DOHH2 (cell line): ENCODE data around the gene B4GALT5.

Source experiments
- H3F3A ChIP-seq: fragments of 200-600 bp; sonication (generic), shearing (Covaris generic); 2 replicates; pipeline ENCODE4 v1.6.0; 2016; ENCODE audit warnings: antibody characterized with exemption, mild to moderate bottlenecking; ENCODE audit not compliant: control insufficient read depth, insufficient read depth
- H3K27ac ChIP-seq: fragments of 200-600 bp; sonication (generic); 2 replicates; pipeline ENCODE4 v1.5.1; 2014; ENCODE audit warnings: low read depth, mild to moderate bottlenecking, low read length, moderate library complexity
- H3K27me3 ChIP-seq: fragments of 200-600 bp; sonication (generic); 2 replicates; pipeline ENCODE4 v1.6.1; 2014; ENCODE audit warnings: mild to moderate bottlenecking, low read length, mixed read lengths; ENCODE audit not compliant: control insufficient read depth
- H3K36me3 ChIP-seq: fragments of 200-600 bp; sonication (generic); 2 replicates; pipeline ENCODE4 v1.6.1; 2014; ENCODE audit warnings: mild to moderate bottlenecking, low read length, moderate library complexity, mixed read lengths; ENCODE audit not compliant: control insufficient read depth
- H3K4me1 ChIP-seq: fragments of 200-600 bp; sonication (generic); 2 replicates; pipeline ENCODE4 v1.6.1; 2014; ENCODE audit warnings: mild to moderate bottlenecking, low read length, mixed read lengths; ENCODE audit not compliant: control insufficient read depth
- H3K4me2 ChIP-seq: fragments of 200-600 bp; sonication (generic); 2 replicates; pipeline ENCODE4 v1.6.0; 2014; ENCODE audit warnings: mild to moderate bottlenecking, low read length, moderate library complexity
- H3K4me3 ChIP-seq: fragments of 200-600 bp; sonication (generic); 2 replicates; pipeline ENCODE4 v1.5.1; 2014; ENCODE audit warnings: mild to moderate bottlenecking, low read length, mixed read lengths
- H3K79me2 ChIP-seq: fragments of 200-600 bp; sonication (generic); 2 replicates; pipeline ENCODE4 v1.6.1; 2014; ENCODE audit warnings: mild to moderate bottlenecking, low read length, mixed read lengths; ENCODE audit not compliant: control insufficient read depth
- H3K9me2 ChIP-seq: fragments of 200-600 bp; sonication (generic); replicated peaks from 2 replicates; pipeline ENCODE4 v1.6.1; 2014; ENCODE audit warnings: mild to moderate bottlenecking, low read length, mixed read lengths; ENCODE audit not compliant: control insufficient read depth
- H3K9me3 ChIP-seq: fragments of 200-600 bp; sonication (generic); 2 replicates; pipeline ENCODE4 v1.6.1; 2014; ENCODE audit warnings: antibody characterized with exemption, low read length, mixed read lengths; ENCODE audit not compliant: control insufficient read depth, insufficient read depth
- H4K20me1 ChIP-seq: fragments of 200-600 bp; sonication (generic); 2 replicates; pipeline ENCODE4 v1.6.0; 2014; ENCODE audit warnings: low read depth, mild to moderate bottlenecking, antibody characterized with exemption, low read length, moderate library complexity; ENCODE audit not compliant: control insufficient read depth, insufficient read depth
- EZH2phosphoT487 ChIP-seq: fragments of 200-600 bp; sonication (generic); IDR thresholded peaks from 2 replicates; pipeline ENCODE4 v1.6.1; 2017; ENCODE audit warnings: borderline replicate concordance, mild to moderate bottlenecking, antibody characterized with exemption, low read length, moderate library complexity, mixed read lengths
- TF ChIP-seq, protein P1 (sequence below): fragments of 200-600 bp; sonication (generic); IDR thresholded peaks from one replicate; pipeline ENCODE4 v1.5.1; 2014; ENCODE audit warnings: antibody characterized with exemption, mild to moderate bottlenecking, low read depth, low read length; ENCODE audit not compliant: poor library complexity, severe bottlenecking

B4GALT5 gene

GRCh38 chr20:49610691-49611538 lies 102.8 kb downstream of the B4GALT5 start:
- Histone ChIP-seq H3K36me3 (no peaks in the 10 kb centered on the region), H3K9me2 (no peaks in the 10 kb centered on the region), H3K4me2 (peak overlapping the region; percentile 49), H3K27ac (no peak overlapping the region), H3K9me3 (no peaks in the 10 kb centered on the region), H3K79me2 (no peaks in the 10 kb centered on the region), H4K20me1 (no peaks in the 10 kb centered on the region), H3K4me3 (peak overlapping the region; percentile 20), H3K27me3 (peaks cover 7% of the 10 kb centered on the region), H3F3A (no peaks in the 10 kb centered on the region), H3K4me1 (peaks cover 21% of the 10 kb centered on the region)
- TF ChIP-seq, protein P1, sequence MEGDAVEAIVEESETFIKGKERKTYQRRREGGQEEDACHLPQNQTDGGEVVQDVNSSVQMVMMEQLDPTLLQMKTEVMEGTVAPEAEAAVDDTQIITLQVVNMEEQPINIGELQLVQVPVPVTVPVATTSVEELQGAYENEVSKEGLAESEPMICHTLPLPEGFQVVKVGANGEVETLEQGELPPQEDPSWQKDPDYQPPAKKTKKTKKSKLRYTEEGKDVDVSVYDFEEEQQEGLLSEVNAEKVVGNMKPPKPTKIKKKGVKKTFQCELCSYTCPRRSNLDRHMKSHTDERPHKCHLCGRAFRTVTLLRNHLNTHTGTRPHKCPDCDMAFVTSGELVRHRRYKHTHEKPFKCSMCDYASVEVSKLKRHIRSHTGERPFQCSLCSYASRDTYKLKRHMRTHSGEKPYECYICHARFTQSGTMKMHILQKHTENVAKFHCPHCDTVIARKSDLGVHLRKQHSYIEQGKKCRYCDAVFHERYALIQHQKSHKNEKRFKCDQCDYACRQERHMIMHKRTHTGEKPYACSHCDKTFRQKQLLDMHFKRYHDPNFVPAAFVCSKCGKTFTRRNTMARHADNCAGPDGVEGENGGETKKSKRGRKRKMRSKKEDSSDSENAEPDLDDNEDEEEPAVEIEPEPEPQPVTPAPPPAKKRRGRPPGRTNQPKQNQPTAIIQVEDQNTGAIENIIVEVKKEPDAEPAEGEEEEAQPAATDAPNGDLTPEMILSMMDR: peak; percentile 99
- TF ChIP-seq EZH2phosphoT487: no peak

DNA sequence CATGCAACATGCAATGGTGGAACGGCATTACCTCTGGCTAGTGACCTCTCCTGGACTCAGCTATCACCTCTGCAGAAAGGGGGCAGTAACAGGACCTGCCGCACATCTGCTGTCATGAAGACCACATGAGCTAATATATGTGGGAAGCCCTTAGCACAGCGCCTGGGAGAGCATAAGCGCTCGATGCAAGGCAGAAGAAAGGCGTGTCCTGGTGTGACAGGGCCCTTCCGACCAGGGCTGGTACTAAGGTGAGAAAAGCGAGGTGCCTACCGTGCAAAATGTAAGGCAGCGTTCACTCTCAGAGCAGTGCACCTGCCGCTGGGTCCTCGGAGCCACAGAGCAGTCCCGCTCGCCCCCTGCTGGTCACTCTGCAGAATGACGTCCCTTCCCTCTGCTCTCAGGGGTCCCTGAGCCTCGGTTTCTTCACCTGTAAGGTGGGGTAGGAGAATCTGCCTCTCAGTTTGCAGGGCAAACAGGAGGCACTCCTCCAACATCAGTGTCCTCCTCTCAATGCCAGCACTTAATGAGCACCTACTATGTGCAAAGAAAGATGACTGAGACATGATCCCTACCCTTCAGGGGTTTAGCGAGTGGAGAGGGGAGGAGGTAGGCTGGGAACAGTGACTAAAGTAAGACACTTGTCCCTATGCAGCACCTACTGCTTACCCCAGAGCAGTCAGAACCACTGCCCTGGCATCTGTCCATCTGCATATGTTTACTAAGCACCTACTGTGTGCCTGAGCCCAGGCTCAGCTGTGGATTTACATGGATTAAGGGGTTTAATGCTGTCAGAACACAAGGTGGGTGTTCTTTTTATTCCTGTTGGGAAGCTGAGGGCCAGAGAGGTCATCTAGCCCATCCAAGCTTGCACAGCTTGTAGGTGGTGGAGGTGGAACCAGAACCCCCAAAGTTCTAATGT lies 104.7 kb downstream of the B4GALT5 start:
- Histone ChIP-seq H3K9me3 (no peaks in the 10 kb centered on the region), H4K20me1 (no peaks in the 10 kb centered on the region), H3K4me2 (peak overlapping the region; percentile 66), H3K79me2 (no peaks in the 10 kb centered on the region), H3K27me3 (peaks cover 7% of the 10 kb centered on the region), H3F3A (no peaks in the 10 kb centered on the region), H3K4me1 (peaks cover 37% of the 10 kb centered on the region), H3K27ac (no peak overlapping the region), H3K9me2 (no peaks in the 10 kb centered on the region), H3K4me3 (peak overlapping the region; percentile 38), H3K36me3 (no peaks in the 10 kb centered on the region)
- TF ChIP-seq, protein P1: peak; percentile 99
- TF ChIP-seq EZH2phosphoT487: no peak

GRCh38 chr20:49607568-49607967 lies 106.1 kb downstream of the B4GALT5 start:
- Histone ChIP-seq H3K4me3 (no peak overlapping the region), H3K36me3 (no peaks in the 10 kb centered on the region), H3K79me2 (no peaks in the 10 kb centered on the region), H3K9me2 (no peaks in the 10 kb centered on the region), H3K27ac (no peak overlapping the region), H3F3A (no peaks in the 10 kb centered on the region), H3K27me3 (peaks cover 7% of the 10 kb centered on the region), H3K4me2 (no peak overlapping the region), H3K9me3 (no peaks in the 10 kb centered on the region), H3K4me1 (peaks cover 50% of the 10 kb centered on the region), H4K20me1 (no peaks in the 10 kb centered on the region)
- TF ChIP-seq, protein P1: no peak
- no peak for TF ChIP-seq EZH2phosphoT487
